ENCODE measurements around the gene MRPL40. TPM values are rescaled to one million over a fixed set of nuclear protein-coding genes. Genes with fewer than 3 reads are reported as not detected.

MRPL40 gene
- total and polyA plus RNA-seq, 2 of the 13 experiments (the other 11 are each of a cell fraction or from before 2014, with no cell fraction given), result 42.7 to 79.7 TPM

DNA sequence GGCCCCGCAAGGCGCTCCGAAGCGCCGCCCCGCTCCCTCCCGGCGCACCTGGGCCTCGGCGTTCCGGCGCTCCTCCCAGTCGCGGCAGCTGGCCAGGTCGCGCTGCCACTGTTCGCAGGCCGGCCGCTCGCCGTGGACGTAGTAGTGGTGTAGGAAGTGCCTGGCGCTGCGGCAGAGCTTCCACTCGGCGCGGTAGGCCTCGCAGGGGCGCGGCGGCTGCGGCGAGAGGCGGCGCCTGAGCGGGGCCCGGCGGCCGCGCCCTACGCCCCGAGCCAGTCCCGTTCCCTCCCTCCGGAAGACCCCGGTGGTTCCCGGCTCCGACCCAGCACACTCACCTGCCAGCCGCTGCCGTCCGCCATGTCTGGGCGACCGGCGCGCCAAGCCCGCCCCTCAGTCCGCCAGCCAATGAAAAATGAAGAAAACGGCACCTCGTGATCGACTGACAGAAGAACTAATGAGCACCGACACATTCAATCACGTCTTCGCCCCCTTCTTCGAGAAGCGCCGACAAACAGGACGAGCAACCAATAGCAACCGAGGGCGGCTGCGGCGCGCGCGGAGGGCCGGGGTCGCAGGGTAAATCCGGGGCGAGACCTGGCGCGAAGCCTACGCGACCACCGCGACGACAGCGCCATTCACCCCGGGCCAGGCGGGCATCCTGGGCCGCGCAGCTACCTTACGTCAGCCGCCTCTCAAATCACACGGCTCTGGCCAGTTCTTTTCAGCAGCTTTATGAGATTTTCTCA, 15.2 kb downstream of the MRPL40 start, which contains the start of gene C22orf39 (continued):
- TF ChIP-seq SOX13 (IDR thresholded peaks at IDR 0.05) (no peak), SOX13 (CRISPR knock-in tag; conservative IDR thresholded peaks at IDR 0.05 in 1 of 2, IDR thresholded peaks at IDR 0.05 in 1 of 2) (no peak), RARA (CRISPR knock-in tag; IDR thresholded peaks at IDR 0.05) (no peak), TARDBP (CRISPR knock-in tag; IDR thresholded peaks at IDR 0.05) (no peak), ZNF430 (CRISPR knock-in tag; IDR thresholded peaks at IDR 0.05) (0 out of 2 replicates have a peak, but pooled peaks have one; percentile 24), ZNF546 (CRISPR knock-in tag; conservative IDR thresholded peaks at IDR 0.05) (no peak), YEATS4 (CRISPR knock-in tag; IDR thresholded peaks at IDR 0.05; ENCODE audit: borderline replicate concordance) (peak; percentile 87; the same call in 1 of the 2 replicates), LCORL (IDR thresholded peaks at IDR 0.05) (no peak), LCORL (CRISPR knock-in tag; IDR thresholded peaks at IDR 0.05) (no peak), NBN (conservative IDR thresholded peaks at IDR 0.05) (no peak), ZNF615 (CRISPR knock-in tag; IDR thresholded peaks at IDR 0.05; ENCODE audit: borderline replicate concordance) (no peak), SRSF1 (optimal IDR thresholded peaks at IDR 0.05; ENCODE audit: low read depth, low read length) (peak; percentile 25), RFX3 (CRISPR knock-in tag; IDR thresholded peaks at IDR 0.05) (no peak), ZNF329 (CRISPR knock-in tag; IDR thresholded peaks at IDR 0.05; ENCODE audit: low read depth) (peak; percentile 81; the same call in 1 of the 2 replicates), HNRNPLL (IDR thresholded peaks at IDR 0.05; ENCODE audit: low read depth, low read length, poor library complexity, severe bottlenecking) (peak; percentile 85), ZBTB14 (CRISPR knock-in tag; IDR thresholded peaks at IDR 0.05) (peak; percentile 13; the same call in 1 of the 2 replicates), ADNP (CRISPR knock-in tag; IDR thresholded peaks at IDR 0.05) (no peak), NCOA5 (CRISPR knock-in tag; IDR thresholded peaks at IDR 0.05) (no peak), TBX3 (IDR thresholded peaks at IDR 0.05; ENCODE audit: borderline replicate concordance) (no peak), ZNF331 (CRISPR knock-in tag; IDR thresholded peaks at IDR 0.05) (no peak), SP1 (IDR thresholded peaks at IDR 0.05) (no peak), SP1 (CRISPR knock-in tag; IDR thresholded peaks at IDR 0.05) (peak; percentile 58; the same call in 1 of the 2 replicates), RBFOX2 (IDR thresholded peaks at IDR 0.05; ENCODE audit: low read depth, low read length) (peak; percentile 92), KLF11 (CRISPR knock-in tag; IDR thresholded peaks at IDR 0.05) (no peak), ZBTB25 (CRISPR knock-in tag; IDR thresholded peaks at IDR 0.05) (no peak), CC2D1A (CRISPR knock-in tag; IDR thresholded peaks at IDR 0.05) (no peak), POLR2AphosphoS5 (IDR thresholded peaks at IDR 0.05; ENCODE audit: low read depth, low read length) (peak; percentile 70), ZNF709 (CRISPR knock-in tag; IDR thresholded peaks at IDR 0.05) (no peak), ZNF432 (CRISPR knock-in tag; IDR thresholded peaks at IDR 0.05; ENCODE audit: borderline replicate concordance) (no peak), ZBTB8A (CRISPR knock-in tag; IDR thresholded peaks at IDR 0.05; ENCODE audit: borderline replicate concordance, low read depth) (no peak), XRCC5 (optimal IDR thresholded peaks at IDR 0.05; ENCODE audit: low read length) (peak; percentile 22)
- TF ChIP-seq, protein P1, sequence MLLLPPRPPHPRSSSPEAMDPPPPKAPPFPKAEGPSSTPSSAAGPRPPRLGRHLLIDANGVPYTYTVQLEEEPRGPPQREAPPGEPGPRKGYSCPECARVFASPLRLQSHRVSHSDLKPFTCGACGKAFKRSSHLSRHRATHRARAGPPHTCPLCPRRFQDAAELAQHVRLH (CRISPR knock-in tag; IDR thresholded peaks at IDR 0.05; ENCODE audit: borderline replicate concordance, low read depth), result no peak
